BLaER1 (cell line): Measurements from ENCODE around the gene TLK1.
"Not testable (repeated sequence)": the region's sequence is repeated elsewhere in the genome, so short reads cannot be mapped to it uniquely, and the experiment has no call there.

ENCODE experiments used
- H3K27ac ChIP-seq: shearing (Covaris generic); formaldehyde crosslinking; 2 replicates; pipeline ENCODE4 v1.8.1; 2022
- H3K27me3 ChIP-seq: shearing (Covaris generic); formaldehyde crosslinking; 2 replicates; pipeline ENCODE4 v1.8.1; 2022
- H3K36me3 ChIP-seq: shearing (Covaris generic); formaldehyde crosslinking; 2 replicates; pipeline ENCODE4 v1.8.1; 2022
- H3K4me1 ChIP-seq: shearing (Covaris generic); formaldehyde crosslinking; 2 replicates; pipeline ENCODE4 v1.8.1; 2022
- H3K4me2 ChIP-seq: shearing (Covaris generic); formaldehyde crosslinking; 2 replicates; pipeline ENCODE4 v1.8.1; 2022
- H3K4me3 ChIP-seq: shearing (Covaris generic); formaldehyde crosslinking; 2 replicates; pipeline ENCODE4 v1.8.1; 2022
- H3K9ac ChIP-seq: shearing (Covaris generic); formaldehyde crosslinking; 2 replicates; pipeline ENCODE4 v1.8.1; 2022
- H3K9me3 ChIP-seq: shearing (Covaris generic); formaldehyde crosslinking; 2 replicates; pipeline ENCODE4 v1.8.1; 2022
- H4K20me1 ChIP-seq: shearing (Covaris generic); formaldehyde crosslinking; 2 replicates; pipeline ENCODE4 v1.8.1; 2022
- Cebpa-rat ChIP-seq: shearing (Covaris generic); IDR thresholded peaks from 2 replicates; pipeline ENCODE4 v1.8.1; 2022

The TLK1 gene

GRCh38 chr2:171169839-171170238, 9.1 kb upstream of the TLK1 start:
- H3K27me3 ChIP-seq = no peaks in the 10 kb centered on the region

DNA sequence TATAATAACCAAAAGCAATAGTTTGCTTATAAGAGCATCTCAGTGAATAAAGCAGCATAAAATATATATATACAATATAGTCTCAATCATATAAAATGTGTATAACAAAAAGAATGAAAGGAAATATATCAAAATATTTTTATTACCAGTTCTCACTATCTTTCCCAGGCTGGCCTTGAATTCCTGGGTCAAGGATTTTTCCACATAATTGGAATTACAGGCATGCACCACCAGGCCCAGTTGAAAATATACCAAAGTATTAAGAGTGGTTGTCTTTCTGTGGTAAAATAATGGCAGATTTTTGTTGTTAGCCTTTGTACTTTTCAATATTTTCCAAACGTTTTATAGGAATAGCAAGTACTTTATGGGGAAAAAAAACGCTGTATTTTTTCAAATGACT, 8.6 kb upstream of the TLK1 start:
- no peaks in the 10 kb centered on the region for H3K36me3 ChIP-seq
- no peak overlapping the region for H3K9ac ChIP-seq
- H3K4me3 ChIP-seq = no peak overlapping the region
- no peaks in the 10 kb centered on the region for H3K27me3 ChIP-seq
- H4K20me1 ChIP-seq = no peaks in the 10 kb centered on the region
- H3K4me2 ChIP-seq = no peak overlapping the region
- no peak overlapping the region for H3K27ac ChIP-seq
- no peak for TF ChIP-seq Cebpa-rat
- H3K4me1 ChIP-seq = no peaks in the 10 kb centered on the region
- no peaks in the 10 kb centered on the region for H3K9me3 ChIP-seq

More at GRCh38 chr2:171169839-171170238, 9.1 kb upstream of the TLK1 start:
- Histone ChIP-seq H3K4me1 (no peaks in the 10 kb centered on the region), H4K20me1 (no peaks in the 10 kb centered on the region), H3K9me3 (no peaks in the 10 kb centered on the region), H3K9ac (no peak overlapping the region), H3K36me3 (no peaks in the 10 kb centered on the region), H3K27ac (no peak overlapping the region), H3K4me3 (no peak overlapping the region), H3K4me2 (no peak overlapping the region)
- no peak for TF ChIP-seq Cebpa-rat

GRCh38 chr2:171167352-171167997, 6.8 kb upstream of the TLK1 start:
- H3K4me3 ChIP-seq = no peak overlapping the region
- H3K9ac ChIP-seq = no peak overlapping the region
- no peaks in the 10 kb centered on the region for H4K20me1 ChIP-seq
- no peaks in the 10 kb centered on the region for H3K36me3 ChIP-seq
- peaks cover 13% of the 10 kb centered on the region for H3K4me1 ChIP-seq
- no peaks in the 10 kb centered on the region for H3K9me3 ChIP-seq
- H3K27me3 ChIP-seq = no peaks in the 10 kb centered on the region
- H3K27ac ChIP-seq = no peak overlapping the region
- no peak overlapping the region for H3K4me2 ChIP-seq
- TF ChIP-seq Cebpa-rat = no peak

GRCh38 chr2:171166328-171166983, 5.8 kb upstream of the TLK1 start:
- Histone ChIP-seq H3K4me2 (no peak overlapping the region), H4K20me1 (no peaks in the 10 kb centered on the region)
- TF ChIP-seq Cebpa-rat = no peak

DNA sequence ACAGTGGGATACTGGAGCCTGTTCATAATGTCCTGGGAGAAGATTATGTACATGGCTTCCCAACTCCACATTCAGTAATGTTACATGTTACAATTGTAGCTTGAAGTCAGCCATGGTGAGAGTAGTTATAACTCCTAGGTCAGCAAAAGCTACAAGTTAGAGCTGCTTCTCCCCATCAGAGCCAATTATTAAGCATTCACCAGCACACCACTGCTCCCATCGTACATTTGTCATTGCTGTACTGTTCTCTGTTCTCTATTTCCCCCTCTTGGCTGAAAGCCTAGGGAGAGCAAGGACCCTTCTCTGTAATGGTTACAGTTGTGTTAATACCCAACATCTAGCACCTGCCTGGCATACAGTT, 5.3 kb upstream of the TLK1 start:
- no peaks in the 10 kb centered on the region for H3K9me3 ChIP-seq
- H3K36me3 ChIP-seq = no peaks in the 10 kb centered on the region
- H3K27ac ChIP-seq = no peak overlapping the region
- H4K20me1 ChIP-seq = no peaks in the 10 kb centered on the region
- no peaks in the 10 kb centered on the region for H3K27me3 ChIP-seq
- no peak overlapping the region for H3K4me3 ChIP-seq
- no peak overlapping the region for H3K4me2 ChIP-seq
- H3K9ac ChIP-seq = no peak overlapping the region
- peaks cover 22% of the 10 kb centered on the region for H3K4me1 ChIP-seq
- no peak for TF ChIP-seq Cebpa-rat

More at GRCh38 chr2:171166328-171166983, 5.8 kb upstream of the TLK1 start:
- Histone ChIP-seq H3K9ac (no peak overlapping the region), H3K4me1 (peaks cover 22% of the 10 kb centered on the region), H3K36me3 (no peaks in the 10 kb centered on the region), H3K9me3 (no peaks in the 10 kb centered on the region), H3K4me3 (no peak overlapping the region), H3K27me3 (no peaks in the 10 kb centered on the region), H3K27ac (no peak overlapping the region)

- H3K9ac ChIP-seq = no peak overlapping the region
- no peaks in the 10 kb centered on the region for H3K27me3 ChIP-seq
- no peaks in the 10 kb centered on the region for H3K36me3 ChIP-seq
- no peak overlapping the region for H3K27ac ChIP-seq
- H3K4me3 ChIP-seq = no peak overlapping the region
- H3K4me1 ChIP-seq = peaks cover 28% of the 10 kb centered on the region
- no peak overlapping the region for H3K4me2 ChIP-seq
- no peaks in the 10 kb centered on the region for H3K9me3 ChIP-seq
- peaks cover 13% of the 10 kb centered on the region for H4K20me1 ChIP-seq
- no peak for TF ChIP-seq Cebpa-rat
Measured at GRCh38 chr2:171163261-171163660, 2.6 kb upstream of the TLK1 start.

- H3K9me3 ChIP-seq, H3K27me3 ChIP-seq, H3K36me3 ChIP-seq, H3K27ac ChIP-seq, H3K4me3 ChIP-seq: not testable (repeated sequence)
- 0 out of 2 replicates have a peak overlapping the region, but pooled peaks have one; percentile 93 for H3K9ac ChIP-seq
- H3K4me1 ChIP-seq = peaks cover 34% of the 10 kb centered on the region
- peak overlapping the region; percentile 86 for H3K4me2 ChIP-seq
- peaks cover 19% of the 10 kb centered on the region for H4K20me1 ChIP-seq
Measured at GRCh38 chr2:171162522-171163197, 2.0 kb upstream of the TLK1 start.

- Histone ChIP-seq H3K9me3 (no peaks in the 10 kb centered on the region), H3K27me3 (no peaks in the 10 kb centered on the region), H3K4me1 (peaks cover 45% of the 10 kb centered on the region), H3K36me3 (no peaks in the 10 kb centered on the region), H3K4me2 (peak overlapping the region; percentile 86), H4K20me1 (peaks cover 34% of the 10 kb centered on the region), H3K27ac (peak overlapping the region; percentile 95), H3K9ac (peak overlapping the region; percentile 93), H3K4me3 (peak overlapping the region; percentile 85)
- TF ChIP-seq Cebpa-rat = no peak
Measured at GRCh38 chr2:171160956-171161740, 455 bp upstream of the TLK1 start.

DNA sequence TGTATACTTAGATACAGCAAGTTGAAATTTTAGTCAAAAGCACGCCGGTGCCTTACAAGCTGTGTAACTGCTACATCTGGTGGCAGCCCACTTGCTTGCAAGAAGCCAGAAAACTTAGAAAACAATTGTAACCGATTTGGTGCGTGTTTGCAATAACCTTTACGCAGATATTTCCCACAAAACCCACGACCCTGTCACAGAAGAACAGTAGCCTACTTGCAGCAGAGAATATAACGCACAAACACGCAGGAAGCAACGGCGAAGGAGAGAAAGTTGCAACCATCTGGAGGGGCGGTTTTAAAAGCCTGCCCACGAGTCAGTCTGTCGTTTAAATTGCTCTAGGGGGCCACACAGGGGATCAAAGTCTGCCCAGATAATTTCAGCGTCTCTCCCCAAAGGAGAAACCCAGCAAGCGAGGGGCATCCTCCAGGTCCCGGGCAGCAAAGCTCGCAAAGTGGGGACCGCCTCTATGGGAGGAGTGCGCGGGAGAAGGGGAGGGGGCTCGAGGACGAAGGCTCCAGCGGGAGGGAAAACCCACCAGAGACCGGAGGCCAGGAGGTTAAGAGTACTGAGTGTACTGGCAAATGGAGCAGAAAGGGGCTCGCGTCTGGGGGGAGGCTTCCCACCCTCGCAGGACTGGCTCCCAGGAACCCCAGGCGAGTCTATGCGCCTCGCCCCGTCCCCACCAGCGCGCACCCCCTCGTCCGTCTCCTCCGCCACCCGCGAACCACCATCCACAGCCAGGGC, 1.1 kb downstream of the TLK1 start:
- Histone ChIP-seq H3K4me2 (peak overlapping the region; percentile 84), H4K20me1 (peaks cover 50% of the 10 kb centered on the region), H3K4me1 (peaks cover 47% of the 10 kb centered on the region)

More for the DNA sequence above, 1.1 kb downstream of the TLK1 start:
- Histone ChIP-seq H3K27me3 (no peaks in the 10 kb centered on the region), H3K36me3 (no peaks in the 10 kb centered on the region), H3K27ac (peak overlapping the region; percentile 95), H3K4me3 (peak overlapping the region; percentile 85), H3K9me3 (no peaks in the 10 kb centered on the region), H3K9ac (peak overlapping the region; percentile 93)
- TF ChIP-seq Cebpa-rat = no peak
